Activated T-cell treated with anti-CD3 and anti-CD28 coated beads, Interleukin-2, amount 50 U/mL, for 48 hours (primary cell): Measurements from ENCODE around the gene ZNF726.
"Not testable (repeated sequence)": the region's sequence is repeated elsewhere in the genome, so short reads cannot be mapped to it uniquely, and the experiment has no call there.

Source experiments
- DNase-seq, 2 experiments: peaks; one replicate each; pipeline ENCODE4 v3.0.0-alpha.2; 2020

The ZNF726 gene

DNA sequence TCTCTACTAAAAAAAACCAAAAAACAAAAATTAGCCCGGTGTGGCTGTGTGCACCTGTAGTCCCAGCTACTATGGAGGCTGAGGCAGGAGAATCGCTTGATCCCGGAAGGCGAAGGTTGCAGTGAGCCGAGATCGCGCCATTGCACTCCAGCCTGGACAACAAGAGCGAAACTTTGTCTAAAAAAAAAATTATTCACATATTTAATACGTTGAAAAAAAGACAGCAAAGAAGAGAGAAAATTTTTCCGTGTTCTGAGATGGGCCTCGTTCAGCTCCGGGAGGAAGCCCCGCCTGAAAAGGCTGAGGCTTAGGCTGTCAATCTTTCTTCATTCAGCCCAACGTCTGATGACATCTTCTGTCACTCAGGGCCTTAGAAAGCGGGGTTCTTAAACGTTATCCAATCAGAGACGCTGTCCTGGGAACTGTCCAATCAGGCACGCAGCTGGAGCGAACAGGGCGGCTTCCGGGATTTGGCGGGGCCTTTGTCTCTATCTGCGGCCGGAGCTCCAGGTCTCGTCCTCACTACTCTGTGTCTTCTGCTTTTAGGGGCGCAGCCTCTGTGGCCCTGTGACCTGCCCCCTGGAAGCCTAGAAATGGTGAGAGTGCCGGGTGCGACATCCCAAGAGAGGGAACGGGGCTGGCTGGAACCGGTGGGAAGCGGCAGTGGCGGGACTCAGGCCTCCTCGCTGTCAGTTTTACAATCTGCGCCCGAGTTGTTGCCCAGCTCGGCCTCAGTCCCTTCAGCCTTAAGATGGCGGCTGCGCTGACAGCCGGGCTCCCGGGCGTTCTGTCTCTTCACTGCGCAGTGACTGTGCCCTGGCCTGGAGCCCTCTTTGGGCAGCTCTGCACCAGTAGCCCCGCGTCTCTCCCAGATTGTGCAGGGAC is at the start of gene ZNF726:
Gene ZNF726, plus strand, starts transcription at position 485 of the 885 bp plus-strand sequence. Its CDS starts 109 bp downstream, at position 594.
- peak; percentile 88 to 90 for DNase-seq

DNA sequence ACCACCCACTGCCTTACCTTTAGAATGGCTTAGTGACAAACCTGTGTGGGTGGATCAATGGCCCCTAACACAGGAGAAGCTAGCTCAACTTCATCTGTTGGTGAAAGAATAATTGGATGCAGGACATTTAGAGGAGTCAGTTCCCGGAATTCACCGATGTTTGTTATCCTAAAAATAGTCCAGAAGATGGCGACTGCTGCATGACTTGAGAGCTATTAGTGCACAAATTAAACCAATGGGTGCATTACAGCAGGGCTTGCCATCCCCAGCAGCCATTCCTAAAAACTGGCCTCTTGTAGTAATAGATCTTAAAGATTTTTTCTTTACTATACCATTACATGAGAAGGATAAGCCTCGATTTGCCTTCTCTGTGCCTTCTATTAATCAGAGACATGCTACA is 46.8 kb upstream of the ZNF726 start:
- no peak for DNase-seq

DNA sequence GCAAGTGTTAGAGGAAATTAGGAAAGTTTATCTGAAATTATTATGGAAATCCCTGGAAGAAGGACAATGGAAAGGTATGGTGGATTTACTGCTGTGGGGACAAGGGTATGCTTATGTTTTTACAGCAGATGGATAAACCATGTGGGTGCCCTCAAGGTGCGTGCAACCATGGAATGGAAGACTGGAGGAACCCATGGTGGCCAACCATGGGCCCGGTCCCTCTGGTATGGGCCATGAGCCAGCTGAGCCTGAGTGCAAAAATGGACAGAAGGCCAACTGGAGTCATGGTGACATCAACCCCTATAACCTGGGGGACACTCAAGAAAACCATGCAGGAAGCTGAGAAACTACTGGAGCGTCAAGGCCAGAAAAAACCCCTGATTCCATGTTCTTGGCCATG is 46.1 kb upstream of the ZNF726 start:
- no peak for DNase-seq

DNA sequence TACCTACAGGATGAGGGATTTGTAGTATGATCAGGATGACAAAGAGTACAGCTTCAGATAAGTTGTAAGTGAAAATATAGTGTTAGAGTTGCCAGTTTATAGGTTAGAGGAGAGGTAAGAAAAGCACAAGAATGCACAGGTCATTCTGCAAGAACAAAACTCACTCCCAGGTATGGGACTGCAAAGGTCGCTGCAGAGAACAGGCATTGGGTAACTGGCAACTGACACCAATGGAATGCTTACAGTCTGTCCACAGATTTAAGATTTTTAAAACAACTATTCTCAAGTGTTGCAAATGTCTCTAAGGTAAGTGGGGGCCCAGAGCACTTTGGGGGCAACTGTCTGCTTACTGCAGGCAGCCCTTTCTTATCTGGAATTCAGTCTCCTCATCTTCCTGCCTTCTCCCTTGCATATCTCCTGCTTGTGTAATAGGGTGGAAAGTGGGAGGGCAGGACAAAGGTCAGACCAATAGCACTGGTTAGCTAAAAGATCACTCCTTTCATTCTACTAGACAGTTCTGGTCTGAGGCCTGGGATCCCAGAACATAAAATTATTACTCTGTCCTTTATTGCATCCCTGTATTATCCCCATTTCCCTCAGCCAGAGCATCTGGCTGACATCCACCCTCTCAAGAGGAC is 42.3 kb upstream of the ZNF726 start:
- no peak for DNase-seq

DNA sequence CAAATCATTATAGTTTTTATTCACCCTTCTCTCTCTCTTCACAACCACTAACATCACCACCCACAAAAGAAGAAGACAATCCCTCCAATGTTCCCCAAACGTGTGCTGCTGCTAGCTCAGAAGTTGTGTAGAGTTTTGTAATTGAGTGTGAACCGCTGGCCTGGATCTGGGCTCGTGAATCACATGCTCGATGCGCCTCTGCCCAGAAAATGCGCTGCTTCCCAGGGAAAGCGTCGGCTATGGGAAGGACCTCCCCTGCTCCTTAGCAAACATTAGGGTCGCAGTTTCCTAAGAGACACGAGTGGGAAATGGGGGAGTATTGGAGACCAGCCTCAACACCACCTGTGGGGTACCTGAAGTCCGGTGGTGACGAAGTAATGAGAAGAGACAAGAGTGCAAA is 38.4 kb upstream of the ZNF726 start:
- DNase-seq: no peak

DNA sequence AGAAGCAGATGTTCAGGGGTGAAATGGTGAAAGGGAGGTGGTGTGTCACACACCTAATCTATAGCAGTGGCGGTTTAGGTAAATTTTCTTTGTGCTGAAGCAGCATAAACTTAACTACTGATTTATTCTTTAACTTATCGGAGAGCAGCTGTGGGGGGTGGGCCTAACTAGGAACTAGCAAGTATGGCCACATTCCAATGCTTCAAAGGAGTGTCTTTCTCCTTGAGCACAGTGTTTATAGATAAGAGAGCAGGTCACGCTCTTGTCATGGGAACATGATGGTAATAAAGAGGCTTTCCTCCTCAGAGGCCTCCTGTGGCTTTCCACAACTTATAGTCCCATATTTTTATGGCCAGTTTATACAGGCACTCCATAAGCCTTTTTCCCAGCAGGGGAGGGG is 37.9 kb upstream of the ZNF726 start:
- DNase-seq: not testable (repeated sequence)

DNA sequence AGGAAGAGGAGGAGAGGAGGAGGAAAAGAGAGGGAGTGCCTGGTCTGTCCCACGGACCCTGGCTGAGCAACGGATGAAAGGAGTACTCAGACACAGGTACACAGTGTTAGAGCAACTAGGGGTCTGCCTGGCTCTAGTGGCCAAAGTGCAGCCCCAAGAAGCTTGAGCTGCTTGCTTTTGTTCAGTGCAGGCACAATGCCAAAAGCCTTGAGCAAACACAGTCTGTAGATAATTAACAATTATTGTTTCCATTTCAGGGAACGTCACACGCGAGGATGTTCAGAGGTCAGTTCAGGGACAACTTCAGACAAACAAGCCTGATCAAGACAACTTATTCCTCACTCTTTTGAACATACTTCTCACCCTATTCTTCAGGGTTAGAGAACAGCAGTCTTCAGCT is 32.2 kb upstream of the ZNF726 start:
- no peak for DNase-seq

DNA sequence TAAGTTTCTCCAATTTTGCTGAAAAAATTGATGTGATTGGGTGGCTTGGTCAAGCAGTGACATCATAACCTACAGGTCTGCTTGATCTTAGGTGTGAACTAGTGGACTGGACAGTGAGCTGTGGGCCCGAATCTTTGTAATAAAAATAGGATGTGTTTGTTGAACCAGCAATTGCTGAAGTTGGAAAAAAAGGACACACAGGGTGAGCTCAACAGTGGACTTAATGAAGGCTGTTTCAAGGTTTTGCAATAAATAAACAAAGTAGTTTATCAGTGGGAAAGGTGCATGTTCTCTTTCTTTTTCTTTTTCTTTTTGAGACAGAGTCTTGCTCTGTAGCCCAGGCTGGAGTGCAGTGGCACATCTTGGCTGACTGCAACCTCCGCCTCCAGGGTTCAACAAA is 30.3 kb upstream of the ZNF726 start:
- no peak for DNase-seq

DNA sequence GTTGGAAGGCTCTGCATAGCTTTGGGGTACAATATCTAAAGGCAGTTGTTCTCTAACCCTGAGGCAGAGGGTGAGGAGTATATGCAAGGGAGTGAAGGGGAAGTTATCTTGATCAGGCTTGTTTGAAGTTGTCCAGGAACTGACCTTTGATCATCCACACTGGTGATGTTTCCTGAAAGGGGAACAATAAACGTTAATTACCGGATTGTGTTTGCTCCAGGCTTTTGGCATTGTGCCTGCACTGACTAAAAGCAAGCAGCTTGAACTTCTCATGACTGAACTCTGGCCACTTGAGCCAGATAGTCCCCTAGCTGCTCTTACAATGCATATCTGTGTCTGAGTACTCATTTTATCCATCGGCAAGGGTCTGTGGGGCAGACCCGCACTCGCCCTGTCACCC is 27.0 kb upstream of the ZNF726 start:
- DNase-seq: no peak

DNA sequence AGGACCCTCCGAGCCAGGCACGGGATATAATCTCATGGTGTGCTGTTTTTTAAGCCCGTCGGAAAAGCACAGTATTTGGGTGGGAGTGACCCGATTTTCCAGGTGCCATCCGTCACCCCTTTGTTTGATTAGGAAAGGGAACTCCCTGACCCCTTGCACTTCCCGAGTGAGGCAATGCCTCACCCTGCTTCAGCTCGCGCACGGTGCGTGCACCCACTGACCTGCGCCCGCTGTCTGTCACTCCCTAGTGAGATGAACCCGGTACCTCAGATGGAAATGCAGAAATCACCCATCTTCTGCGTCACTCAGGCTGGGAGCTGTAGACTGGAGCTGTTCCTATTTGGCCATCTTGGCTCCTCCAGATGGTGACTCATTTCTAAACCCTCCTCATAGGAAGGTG is 18.6 kb upstream of the ZNF726 start:
- not testable (repeated sequence) for DNase-seq

DNA sequence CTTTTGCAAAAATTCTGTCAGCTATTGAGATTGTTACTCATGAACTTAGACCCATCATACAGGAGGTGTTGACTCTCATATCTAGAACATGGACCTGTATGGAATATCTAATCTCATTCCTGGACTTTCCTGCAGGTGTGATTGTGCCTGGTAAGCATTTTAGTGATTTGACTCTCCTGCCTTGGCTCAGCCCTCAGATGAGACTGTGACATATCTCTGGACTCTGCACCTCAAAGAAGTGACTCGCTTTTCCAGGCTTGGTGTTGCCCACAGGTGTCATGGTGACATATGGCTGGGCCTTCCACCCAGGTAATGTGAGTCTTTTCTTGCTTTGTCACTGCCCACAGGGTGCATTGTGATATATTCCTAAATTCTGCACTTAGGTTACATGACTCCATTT is 17.8 kb upstream of the ZNF726 start:
- DNase-seq: no peak

DNA sequence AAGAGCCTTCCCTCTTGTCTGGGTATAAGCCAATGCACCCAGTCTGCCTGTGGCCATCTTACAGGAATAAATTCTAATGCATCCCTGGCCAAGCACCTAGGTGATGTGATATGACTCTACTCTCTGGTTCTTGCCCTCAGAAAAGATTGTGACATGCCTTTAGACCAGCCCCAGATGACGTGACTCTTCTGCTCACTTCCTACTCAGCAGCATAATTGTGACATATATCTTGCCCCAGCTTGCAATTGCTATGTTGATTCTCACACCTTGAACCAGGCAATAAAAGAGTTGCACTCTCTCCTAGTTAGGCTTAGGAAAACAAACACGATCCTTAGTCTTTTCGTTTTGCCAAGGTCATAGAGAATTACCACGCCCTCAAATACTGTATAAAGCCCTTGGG is 13.3 kb upstream of the ZNF726 start:
- no peak for DNase-seq

DNA sequence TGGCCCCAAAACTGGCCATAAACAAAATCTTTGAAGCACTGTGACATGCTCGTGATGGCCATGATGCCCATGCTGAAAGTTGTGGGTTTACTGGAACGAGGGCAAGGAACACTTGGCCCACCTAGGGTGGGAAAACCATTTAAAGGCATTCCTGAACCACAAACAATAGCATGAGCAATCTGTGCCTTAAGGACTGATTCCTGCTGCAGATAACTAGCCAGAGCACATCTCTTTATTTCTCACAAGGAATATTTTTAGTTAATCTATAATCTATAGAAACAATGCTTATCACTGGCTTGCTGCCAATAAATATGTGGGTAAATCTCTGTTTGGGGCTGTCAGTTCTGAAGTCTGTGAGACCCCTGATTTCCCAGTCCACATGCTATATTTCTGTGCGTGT is 10.3 kb upstream of the ZNF726 start:
- no peak for DNase-seq

DNA sequence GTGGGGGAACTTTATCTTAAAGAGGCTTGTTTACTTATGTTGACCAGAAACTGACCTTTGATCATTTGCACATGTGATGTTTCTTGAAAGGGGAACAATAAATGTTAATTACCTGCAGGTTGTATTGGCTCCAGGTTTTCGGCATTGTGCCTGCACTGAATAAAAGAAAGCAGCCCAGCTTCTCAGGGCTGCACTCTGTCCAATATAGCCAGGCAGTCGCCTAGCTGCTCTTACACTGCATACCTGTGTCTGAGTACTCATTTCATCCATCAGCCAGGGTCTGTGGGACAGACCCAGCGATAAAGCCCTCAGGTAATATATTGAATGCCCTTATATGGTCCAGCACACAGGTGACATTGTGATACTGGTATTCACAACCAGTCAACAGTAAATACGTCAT is 8.9 kb upstream of the ZNF726 start:
- DNase-seq: no peak

DNA sequence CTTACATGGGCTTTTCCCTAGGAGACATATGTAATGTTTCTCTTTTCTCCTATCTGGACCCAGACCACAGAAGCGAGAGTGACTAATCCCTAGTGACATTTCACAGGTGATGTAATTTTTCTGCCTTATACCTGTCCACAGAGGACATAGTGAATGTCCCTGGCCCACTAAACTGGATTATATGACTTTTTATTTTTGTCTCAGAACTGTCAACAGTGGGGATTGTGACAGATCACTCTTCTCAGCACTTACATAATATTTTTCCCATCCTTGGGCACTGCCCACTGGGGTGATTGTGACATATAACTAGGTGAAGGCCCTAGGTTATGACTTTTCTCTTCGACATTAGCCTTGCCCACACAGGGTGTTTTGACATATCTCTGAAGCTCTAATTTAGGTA is 7.9 kb upstream of the ZNF726 start:
- DNase-seq: no peak

DNA sequence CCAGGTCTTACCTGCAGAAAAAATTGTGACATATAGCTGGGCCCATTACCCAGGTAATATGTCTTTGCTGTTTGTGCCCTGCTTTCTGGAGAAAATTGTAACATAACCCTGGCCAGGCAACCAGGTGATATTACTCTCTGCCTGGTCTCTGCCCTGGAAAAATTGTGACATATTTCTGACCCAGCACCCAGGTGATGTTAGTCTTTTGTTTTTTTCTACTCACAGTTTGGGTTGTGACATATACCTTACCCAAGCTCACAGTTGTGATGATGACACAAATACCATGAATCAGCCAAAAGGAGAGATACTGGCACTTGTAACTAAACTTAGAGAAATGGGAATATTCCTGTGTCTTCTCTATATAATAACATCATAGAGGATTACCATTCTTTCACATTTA is 6.5 kb upstream of the ZNF726 start:
- no peak for DNase-seq

DNA sequence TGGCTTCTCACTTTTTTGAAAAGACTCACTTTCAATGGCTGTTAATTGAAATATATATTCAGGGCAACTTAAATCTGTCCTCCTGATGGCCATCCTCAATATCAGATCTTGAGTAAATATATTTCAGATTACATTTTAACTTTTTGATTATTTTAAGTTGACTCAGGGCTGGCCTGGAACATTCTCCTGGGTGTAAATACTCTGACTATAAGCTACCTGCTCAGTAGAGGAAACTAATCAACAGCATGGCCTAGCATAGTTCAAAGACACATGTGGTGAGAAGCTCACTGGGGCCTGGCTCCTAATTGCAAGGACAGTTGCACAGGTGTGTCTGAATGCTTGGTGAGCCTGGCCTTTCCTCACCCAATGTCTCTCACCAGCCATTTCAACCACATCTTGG is 5.5 kb upstream of the ZNF726 start:
- no peak for DNase-seq

DNA sequence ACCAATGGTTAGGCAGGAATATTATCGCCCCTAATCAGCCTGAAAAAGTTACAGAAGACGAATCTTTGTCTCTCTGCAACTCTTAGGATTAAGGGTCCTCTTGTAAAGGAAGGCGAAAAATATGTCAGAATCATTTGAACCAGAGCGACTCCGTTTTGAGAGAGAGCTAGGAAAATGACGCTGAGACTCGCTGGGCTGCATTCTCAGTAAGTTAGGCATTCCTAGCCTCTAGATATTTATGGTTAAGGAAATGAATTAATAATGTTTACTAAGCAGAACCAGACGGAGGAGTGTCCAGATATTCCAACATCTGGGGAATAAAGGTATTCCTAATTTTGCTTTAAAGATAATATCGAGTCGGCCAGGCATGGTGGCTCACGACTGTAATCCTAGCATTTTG is 755 bp upstream of the ZNF726 start:
- DNase-seq: no peak

DNA sequence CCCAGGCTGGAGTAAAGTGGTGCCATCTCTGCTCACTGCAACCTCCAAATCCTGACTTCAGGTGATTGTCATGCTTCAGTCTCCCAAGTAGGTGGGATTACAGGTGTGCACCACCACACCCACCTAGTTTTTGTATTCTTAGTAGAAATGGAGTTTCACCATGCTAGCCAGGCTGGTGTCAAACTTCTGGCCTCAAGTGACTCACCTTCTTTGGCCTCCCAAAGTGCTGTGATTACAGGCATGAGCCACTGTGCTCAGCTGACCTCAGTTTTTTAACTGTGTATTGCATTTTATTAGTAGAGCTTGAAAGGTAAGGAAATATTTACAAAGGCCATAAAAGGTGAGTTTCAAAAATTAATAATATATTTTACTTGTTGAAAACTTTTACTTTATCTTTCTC is 2.3 kb downstream of the ZNF726 start:
- DNase-seq: no peak

DNA sequence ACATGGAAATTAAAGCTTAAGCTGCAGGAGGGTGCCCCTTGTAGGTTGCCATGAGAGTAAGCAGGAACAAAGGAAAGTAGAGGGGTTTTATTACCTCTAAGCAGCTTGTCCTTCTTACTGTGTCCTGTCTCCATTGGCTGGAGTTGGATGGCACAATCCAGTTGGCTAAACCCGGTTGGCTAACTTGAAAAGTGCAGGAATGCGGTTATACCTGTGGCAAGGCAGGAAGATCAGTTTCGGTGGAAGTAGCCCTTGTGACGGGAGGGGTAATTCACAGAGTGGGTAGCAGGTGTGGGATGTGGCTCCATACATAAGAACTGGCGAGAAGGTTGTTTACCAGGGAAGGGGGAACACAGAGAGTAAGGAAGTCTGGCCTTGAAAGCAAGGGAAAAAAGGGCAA is 3.2 kb downstream of the ZNF726 start:
- DNase-seq: no peak

DNA sequence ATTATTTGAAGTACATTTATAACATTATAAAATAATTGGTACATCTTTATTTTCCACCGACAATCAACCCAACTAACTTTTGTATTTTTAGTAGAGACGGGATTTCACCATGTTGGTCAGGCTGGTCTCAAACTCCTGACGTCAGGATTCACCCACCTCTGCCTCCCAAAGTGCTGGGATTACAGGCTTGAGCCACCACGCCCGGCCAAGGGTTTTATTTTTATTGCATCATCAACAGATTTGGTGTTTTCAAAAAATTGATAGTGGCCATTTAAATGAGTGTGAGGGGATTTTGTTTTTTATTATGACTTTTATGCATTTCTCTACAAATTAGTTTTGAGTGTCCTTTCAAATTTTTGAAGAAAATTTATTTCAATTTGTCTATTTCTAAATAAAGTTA is 10.6 kb downstream of the ZNF726 start:
- DNase-seq: no peak

DNA sequence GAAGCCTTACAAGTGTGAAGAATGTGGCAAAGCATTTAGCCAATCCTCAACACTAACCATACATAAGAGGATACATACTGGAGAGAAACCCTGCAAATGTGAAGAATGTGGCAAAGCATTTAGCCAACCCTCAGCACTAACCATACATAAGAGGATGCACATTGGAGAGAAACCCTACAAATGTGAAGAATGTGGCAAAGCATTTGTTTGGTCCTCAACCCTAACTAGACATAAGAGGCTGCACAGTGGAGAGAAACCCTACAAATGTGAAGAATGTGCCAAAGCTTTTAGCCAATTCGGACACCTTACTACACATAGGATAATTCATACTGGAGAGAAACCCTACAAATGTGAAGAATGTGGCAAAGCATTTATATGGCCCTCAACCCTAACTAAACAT is 18.2 kb downstream of the ZNF726 start:
- no peak for DNase-seq

DNA sequence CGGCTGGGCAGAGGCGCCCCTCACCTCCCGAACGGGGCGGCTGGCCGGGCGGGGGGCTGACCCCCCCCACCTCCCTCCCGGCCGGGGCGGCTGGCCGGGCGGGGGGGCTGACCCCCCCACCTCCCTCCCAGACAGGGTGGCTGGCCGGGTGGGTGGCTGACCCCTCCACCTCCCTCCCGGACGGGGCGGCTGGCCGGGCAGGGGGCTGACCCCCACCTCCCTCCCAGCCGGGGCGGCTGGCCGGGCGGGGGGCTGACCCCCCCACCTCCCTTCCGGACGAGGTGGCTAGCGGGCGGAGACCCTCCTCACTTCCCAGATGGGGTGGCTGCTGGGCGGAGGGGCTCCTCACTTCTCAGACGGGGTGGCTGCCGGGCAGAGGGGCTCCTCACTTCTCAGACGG is 22.3 kb downstream of the ZNF726 start:
- DNase-seq: not testable (repeated sequence)

DNA sequence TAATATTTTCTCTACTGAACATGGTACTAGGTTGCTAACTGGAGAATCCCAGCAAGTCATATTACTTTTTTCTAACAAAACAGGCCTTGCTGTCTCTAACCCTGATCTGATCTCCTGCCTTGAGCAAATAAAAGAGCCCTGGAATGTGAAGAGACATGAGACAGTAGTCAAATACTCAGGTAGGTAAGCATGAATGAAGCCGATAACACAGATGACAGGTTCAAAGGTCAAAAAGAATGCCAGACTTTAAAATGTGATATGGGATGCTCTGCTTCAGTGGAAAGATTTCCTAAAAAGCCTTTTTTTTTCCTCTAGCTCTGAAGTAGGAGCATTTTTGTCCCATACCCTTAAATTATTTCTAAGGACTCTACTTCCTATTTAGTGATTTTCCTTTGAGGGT is 28.7 kb downstream of the ZNF726 start:
- DNase-seq: no peak

DNA sequence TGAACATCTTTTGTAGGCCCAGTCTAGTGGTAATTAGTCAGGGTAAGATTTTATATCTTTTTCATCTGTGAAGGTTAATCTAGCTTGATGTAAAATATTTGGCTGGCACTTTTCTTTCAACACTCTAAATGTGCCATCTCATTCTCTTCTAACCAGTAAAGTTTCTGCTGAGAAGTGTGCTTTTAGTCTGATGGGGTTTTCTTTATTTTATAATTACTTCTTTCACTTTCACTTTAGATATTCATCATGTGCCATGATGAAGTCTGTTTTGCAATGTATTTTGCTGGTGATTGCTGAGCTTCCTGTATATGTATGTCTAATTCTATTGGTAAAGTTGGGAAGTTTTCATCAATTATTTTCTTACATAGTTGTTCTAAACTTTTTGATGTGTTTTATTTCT is 31.9 kb downstream of the ZNF726 start:
- no peak for DNase-seq
